CD4-positive, alpha-beta T cell treated with Interleukin-17A for 1 hour (primary cell): ENCODE measurements around the gene RIN3.

ENCODE experiments used
- DNase-seq: peaks from one replicate; pipeline ENCODE4 v3.0.0-alpha.2; 2020

Gene RIN3

GRCh38 chr14:92513204-92513965 is at the start of gene RIN3:
TSS of gene RIN3 (plus strand) at chr14:92513781. CDS start at chr14:92513933, 152 bp downstream.
- DNase-seq = peak; percentile 50

- DNase-seq = no peak
Measured at GRCh38 chr14:92464156-92464555, 49.4 kb upstream of the RIN3 start.

- no peak for DNase-seq
Measured at GRCh38 chr14:92464716-92465115, 48.9 kb upstream of the RIN3 start.

- no peak for DNase-seq
Measured at GRCh38 chr14:92465353-92466055, 48.1 kb upstream of the RIN3 start.

GRCh38 chr14:92466059-92466458 is 47.5 kb upstream of the RIN3 start:
- no peak for DNase-seq

GRCh38 chr14:92469515-92469914 is 44.1 kb upstream of the RIN3 start:
- no peak for DNase-seq

GRCh38 chr14:92470215-92470614 is 43.4 kb upstream of the RIN3 start:
- DNase-seq = no peak

GRCh38 chr14:92470811-92471210 is 42.8 kb upstream of the RIN3 start:
- no peak for DNase-seq

GRCh38 chr14:92471919-92472318 is 41.7 kb upstream of the RIN3 start:
- no peak for DNase-seq

GRCh38 chr14:92472860-92473259 is 40.7 kb upstream of the RIN3 start:
- no peak for DNase-seq

- DNase-seq = no peak
Measured at GRCh38 chr14:92473261-92473968, 40.2 kb upstream of the RIN3 start.

GRCh38 chr14:92473969-92474535 is 39.5 kb upstream of the RIN3 start:
- no peak for DNase-seq

- no peak for DNase-seq
Measured at GRCh38 chr14:92475037-92475436, 38.5 kb upstream of the RIN3 start.

- no peak for DNase-seq
Measured at GRCh38 chr14:92475451-92476187, 38.0 kb upstream of the RIN3 start.

- no peak for DNase-seq
Measured at GRCh38 chr14:92480856-92481255, 32.7 kb upstream of the RIN3 start.

- DNase-seq = no peak
Measured at GRCh38 chr14:92481386-92481785, 32.2 kb upstream of the RIN3 start.

GRCh38 chr14:92481811-92482555 is 31.6 kb upstream of the RIN3 start:
- no peak for DNase-seq

- DNase-seq = no peak
Measured at GRCh38 chr14:92482621-92483319, 30.8 kb upstream of the RIN3 start.

- no peak for DNase-seq
Measured at GRCh38 chr14:92484132-92484823, 29.3 kb upstream of the RIN3 start.

GRCh38 chr14:92486881-92487280 is 26.7 kb upstream of the RIN3 start:
- DNase-seq = no peak
